HG03571 (cell line): ENCODE measurements around the gene MAP6.

ENCODE experiments used
- ATAC-seq: cut with Tn5 transposase; IDR thresholded peaks from one replicate; pipeline ENCODE4 v1.9.1; 2021; ENCODE audit not compliant: unreplicated experiment

The MAP6 gene

DNA sequence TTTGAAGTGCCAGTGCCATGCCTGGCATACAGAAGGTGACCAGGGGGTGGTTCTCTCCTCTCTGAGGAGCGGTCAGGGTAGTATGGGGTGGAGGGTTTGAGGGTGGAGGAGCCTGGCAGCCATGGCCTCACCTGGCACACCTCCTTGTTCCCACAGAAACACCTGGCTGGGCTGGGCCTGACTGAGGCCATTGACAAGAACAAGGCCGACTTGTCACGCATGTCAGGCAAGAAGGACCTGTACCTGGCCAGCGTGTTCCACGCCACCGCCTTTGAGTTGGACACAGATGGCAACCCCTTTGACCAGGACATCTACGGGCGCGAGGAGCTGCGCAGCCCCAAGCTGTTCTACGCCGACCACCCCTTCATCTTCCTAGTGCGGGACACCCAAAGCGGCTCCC, 97.2 kb downstream of the MAP6 start:
- ATAC-seq: no peak

DNA sequence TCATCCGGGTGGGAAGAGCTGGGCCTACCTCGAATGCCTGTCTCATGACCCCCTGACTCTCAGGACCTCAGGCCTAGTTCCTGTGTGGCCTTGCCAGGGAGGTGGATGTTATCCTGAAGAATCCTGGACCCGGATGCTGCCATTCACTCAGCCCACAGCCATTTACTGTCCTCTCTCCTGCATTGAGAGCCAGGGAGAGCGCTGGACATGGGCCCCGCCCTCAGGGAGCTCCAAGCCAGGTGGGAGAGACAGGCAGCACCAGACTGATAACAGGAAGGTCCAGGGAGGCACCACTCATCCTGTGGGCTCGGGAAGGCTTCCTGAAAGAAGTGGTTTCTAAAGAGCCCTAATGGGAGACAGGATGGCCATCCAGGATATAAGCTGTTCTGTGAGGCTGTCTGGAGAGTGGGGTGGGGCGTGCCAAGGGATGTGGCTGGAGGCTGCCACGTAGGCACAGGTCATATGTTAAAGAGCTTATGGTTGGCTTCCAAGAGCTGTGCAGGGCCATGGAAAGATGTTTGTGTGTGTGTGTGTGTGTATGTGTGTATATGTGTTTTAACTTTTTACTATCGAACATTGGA, 98.2 kb downstream of the MAP6 start:
- ATAC-seq: no peak

DNA sequence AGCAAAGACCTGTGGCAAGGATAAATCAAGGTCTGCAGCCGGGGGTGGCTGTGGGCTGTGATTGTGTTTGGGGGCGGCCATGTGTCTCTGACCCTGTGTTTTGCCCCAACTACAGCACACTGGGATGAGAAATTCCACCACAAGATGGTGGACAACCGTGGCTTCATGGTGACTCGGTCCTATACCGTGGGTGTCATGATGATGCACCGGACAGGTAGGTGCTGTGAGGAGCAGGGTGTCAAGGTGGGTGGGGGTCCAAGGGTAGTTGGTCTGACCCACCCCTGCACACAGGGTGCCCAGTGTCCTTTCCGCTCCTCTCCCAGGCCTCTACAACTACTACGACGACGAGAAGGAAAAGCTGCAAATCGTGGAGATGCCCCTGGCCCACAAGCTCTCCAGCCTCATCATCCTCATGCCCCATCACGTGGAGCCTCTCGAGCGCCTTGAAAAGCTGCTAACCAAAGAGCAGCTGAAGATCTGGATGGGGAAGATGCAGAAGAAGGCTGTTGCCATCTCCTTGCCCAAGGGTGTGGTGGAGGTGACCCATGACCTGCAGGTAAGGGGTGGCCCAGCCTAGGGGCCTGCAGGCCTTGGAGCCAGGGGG, 100.1 kb downstream of the MAP6 start:
- ATAC-seq: no peak

DNA sequence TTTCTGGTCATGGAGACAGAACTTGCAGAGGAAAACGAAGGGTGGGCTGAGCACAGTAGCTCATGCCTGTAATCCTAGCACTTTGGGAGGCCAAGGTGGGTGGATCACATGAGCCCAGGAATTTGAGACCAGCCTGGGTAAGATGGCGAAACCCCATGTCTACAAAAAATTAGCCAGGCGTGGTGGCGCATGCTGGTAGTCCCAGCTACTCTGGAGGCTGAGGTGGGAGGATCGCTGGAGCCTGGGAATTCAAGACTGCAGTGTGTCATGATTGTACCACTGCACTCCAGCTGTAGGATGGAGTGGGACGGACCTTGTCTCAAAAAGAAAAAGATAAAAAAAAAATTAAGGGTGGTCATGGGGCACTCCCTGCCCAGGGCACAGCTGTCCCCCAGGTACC, 100.9 kb downstream of the MAP6 start:
- ATAC-seq: no peak

DNA sequence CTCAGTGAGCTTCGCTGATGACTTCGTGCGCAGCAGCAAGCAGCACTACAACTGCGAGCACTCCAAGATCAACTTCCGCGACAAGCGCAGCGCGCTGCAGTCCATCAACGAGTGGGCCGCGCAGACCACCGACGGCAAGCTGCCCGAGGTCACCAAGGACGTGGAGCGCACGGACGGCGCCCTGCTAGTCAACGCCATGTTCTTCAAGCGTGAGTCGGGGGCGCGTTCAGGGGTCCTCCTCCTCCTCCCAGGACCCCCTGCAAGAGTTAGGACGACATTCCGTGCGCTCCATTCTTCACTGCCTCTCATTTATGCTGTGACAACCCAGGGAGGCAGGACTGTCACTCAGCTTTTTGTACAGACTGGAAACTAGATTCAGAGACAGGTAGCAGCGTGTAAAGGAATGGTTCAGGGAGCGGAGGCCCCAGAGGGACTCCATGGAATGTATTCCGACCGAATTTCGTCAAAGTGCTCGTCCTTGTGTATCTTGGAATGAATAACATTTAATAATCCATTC, 102.0 kb downstream of the MAP6 start:
- ATAC-seq: no peak

DNA sequence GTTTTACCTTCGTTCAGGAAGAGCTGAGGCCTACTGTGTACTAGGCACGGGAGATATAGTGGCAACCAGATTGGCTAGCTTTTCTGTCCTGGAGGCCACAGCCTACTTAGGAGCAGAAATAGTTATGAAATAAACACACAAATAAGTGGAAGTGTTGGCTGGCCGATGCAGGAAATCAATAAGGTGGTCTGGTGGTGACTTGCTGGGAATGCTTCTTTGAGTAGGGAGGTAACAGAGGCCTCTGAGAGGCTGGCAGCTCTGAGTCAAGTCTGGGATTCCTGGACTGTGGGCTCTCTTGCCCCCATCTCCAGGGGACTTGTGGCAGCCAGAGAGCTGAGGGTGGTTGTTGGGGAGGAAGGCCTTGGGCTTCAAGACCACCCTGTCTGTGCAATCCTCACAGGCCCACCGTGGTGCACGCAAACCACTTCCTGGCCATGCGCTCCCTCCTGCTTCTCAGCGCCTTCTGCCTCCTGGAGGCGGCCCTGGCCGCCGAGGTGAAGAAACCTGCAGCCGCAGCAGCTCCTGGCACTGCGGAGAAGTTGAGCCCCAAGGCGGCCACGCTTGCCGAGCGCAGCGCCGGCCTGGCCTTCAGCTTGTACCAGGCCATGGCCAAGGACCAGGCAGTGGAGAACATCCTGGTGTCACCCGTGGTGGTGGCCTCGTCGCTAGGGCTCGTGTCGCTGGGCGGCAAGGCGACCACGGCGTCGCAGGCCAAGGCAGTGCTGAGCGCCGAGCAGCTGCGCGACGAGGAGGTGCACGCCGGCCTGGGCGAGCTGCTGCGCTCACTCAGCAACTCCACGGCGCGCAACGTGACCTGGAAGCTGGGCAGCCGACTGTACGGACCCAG, 102.7 kb downstream of the MAP6 start:
- no peak for ATAC-seq

DNA sequence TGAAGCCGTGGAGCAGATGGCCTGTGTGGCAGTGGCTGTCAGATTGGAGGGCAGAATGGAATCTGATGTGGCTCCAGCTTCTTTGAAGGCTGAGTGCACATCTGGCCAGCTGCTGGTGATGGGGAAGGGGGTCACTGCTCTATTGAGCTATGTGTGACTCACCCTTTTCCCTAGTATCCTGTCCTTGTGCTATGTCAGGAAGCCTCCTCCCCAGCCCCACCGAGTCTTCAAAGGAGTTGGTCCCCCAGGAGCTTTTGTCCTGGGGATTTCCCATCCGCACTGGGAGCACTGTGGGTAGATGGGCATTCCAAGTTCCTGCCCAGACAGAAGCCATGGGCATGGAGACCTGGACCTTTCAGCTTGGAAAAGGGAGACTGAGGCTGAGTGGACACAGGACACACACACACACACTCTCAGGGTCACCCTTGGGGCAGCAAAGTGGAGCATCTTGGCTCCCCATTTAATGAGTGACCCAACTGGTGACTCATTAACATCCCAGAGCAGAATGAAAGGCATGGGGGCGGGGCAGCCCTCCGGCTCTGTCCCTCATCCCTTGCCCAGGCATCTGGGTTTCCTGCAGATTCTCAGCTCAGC, 103.5 kb downstream of the MAP6 start:
- ATAC-seq: no peak

DNA sequence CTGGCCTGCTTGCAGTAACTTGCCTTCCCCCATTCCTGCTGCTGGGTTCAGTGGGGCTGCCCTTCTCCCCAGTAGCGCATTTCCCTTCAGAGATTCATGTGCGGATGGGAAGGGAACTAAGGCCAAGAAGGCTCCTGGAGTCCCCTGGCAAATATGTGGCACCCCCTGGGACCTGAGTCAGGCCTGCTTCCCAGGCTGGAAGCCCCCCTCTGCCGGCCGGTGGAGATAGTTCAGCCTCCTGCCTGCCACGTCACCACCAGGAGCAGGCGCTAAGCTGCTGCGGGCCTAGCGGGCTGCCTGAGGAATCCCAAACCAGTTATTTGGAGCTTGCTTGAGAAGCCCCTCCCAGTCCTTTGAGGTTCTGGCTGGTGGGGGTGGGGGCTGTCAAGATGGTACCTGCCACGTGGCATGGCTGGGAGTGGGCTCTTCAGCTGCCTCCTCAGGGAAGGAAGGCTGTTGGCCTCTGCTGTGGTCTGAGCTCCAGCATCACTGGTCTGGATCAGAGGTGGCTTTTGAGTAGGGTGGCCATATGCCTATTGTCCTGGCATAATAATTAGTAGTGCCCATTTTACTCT, 104.8 kb downstream of the MAP6 start:
- ATAC-seq: no peak

DNA sequence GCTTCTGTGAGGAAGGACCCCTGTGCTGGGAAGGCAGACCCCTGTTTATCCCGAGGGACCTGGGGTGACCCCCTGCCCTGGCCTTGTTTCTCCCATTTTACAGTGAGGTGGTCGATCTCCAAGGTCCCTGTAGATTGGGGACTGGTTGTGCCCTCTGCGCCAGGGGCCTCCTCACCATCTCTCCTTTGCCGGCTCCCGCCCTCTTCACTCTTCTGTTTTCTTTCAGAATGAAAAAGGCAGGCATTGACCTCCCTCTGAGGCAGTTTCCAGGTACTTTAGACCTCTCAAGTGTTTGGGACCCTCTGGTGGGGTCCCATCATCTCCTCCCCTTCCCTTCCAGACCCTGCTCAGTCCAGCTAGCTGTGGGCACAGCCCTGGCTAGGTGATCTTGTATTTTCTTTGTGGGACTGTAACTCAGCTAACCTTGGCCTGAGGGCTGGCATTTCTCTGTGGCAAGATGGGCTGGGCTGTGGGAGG, 105.3 kb downstream of the MAP6 start:
- no peak for ATAC-seq

DNA sequence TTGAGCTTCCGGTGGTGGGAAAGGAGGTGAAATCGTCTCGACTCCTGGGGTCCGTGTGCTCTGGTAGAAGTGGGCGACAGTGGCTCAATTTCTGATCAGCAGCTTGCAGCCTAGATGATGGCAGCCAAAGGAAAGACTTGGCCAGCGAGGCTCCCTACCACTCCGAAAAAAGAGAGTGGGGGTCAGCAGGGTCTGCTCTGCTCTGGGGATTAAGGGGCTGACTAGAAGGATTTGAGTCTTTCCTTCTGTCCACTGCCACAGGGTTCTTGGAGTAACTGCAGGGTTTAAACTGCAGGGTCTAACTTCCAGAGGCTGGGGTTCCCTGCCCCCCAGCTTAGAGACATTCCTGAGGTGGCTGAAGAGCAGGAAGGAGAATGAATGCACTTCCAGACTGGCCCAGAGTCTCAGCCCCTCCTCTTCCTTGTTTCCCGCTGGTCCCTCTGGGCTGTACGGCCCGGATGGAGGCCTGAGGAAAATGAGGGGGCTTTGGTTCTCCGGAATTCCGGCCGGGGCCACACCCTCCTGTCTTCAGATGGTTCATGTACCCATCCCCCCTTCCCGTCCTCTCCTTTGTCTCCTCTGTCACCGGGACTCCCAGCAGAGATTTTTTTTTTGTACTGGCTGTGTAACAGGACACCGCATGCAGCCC, 105.9 kb downstream of the MAP6 start:
- no peak for ATAC-seq

DNA sequence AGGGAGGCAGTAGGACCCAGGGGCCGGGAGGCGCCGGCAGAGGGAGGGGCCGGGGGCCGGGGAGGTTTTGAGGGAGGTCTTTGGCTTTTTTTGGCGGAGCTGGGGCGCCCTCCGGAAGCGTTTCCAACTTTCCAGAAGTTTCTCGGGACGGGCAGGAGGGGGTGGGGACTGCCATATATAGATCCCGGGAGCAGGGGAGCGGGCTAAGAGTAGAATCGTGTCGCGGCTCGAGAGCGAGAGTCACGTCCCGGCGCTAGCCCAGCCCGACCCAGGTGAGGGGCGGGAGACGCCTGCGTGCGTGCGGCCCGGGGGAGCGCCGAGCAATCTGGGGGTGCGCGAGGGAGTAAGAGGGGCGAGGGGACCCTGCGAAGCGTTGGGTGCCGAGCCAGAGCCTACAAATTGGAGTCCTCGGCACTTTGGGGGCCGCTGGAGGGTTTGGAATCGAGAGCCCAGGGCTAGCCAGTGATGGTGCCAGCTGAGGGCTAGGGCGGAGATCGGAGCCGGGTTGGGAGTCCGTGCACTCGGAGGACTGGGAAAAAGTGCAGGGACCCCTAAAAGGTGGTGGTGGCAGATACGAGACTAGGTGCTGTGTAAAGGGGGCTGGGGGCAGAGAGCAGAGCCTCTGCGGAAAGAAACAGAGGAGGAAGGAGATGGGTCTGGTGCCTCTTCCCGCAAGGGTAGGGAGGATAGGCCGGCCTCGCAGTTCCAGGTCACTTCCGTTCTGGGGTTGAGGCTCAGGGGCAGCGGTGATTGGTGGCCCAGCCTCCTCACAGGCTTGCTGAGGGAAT, 106.6 kb downstream of the MAP6 start, which contains the start of gene SERPINH1:
Gene SERPINH1, plus strand, starts transcription at position 206 of the 788 bp plus-strand sequence. CDS start 4,097 bp downstream, outside the sequence.
- peak; percentile 76 for ATAC-seq

DNA sequence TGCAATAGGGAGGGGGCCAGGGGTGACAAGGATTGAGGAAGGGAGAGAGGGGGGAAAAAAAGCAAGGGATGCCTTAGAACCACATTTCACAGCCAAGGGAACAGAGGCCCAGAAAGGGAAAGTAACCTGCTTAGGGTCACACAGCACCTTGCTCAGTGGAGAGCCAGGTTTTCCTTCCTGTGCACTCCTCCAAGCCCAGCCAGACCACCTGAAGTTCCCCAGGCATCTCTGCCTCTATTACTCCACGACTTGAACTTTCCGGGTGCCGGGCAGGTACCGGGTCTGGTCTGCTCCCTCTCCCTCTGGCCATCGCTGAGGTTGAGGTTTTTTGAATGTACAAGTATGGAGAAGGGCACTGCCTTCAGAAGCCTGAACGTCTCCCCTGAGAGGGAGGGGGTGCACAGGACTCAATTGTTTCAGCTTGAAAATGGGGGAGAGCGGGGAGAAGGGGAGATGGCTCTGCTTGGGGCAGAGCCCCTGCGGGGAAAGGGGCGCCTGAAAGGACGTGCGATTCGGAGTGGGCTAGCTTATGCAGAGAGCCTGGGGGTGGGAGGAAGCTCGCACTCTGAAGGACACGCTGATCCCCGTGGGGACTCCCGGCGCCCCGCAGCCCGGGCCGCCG, 107.3 kb downstream of the MAP6 start:
- no peak for ATAC-seq

DNA sequence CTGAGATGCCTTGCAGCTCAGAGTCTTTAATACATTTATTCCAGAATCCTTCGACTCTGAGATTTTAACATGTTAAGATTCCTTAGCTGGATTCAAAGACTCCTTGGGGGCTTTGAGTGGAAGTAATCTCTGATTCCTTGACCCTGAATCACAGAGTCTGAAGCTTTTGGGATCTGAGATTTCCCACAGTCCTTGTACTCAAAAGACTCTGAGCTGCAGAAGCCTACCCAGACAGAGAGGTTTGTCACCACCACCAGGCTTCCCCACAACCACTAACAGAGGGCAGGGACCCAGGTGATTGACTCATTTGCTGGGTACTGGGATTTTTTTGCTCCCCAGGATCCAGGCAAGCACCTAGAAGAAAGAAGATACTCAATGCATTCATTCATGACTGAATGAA, 108.2 kb downstream of the MAP6 start:
- ATAC-seq: no peak

DNA sequence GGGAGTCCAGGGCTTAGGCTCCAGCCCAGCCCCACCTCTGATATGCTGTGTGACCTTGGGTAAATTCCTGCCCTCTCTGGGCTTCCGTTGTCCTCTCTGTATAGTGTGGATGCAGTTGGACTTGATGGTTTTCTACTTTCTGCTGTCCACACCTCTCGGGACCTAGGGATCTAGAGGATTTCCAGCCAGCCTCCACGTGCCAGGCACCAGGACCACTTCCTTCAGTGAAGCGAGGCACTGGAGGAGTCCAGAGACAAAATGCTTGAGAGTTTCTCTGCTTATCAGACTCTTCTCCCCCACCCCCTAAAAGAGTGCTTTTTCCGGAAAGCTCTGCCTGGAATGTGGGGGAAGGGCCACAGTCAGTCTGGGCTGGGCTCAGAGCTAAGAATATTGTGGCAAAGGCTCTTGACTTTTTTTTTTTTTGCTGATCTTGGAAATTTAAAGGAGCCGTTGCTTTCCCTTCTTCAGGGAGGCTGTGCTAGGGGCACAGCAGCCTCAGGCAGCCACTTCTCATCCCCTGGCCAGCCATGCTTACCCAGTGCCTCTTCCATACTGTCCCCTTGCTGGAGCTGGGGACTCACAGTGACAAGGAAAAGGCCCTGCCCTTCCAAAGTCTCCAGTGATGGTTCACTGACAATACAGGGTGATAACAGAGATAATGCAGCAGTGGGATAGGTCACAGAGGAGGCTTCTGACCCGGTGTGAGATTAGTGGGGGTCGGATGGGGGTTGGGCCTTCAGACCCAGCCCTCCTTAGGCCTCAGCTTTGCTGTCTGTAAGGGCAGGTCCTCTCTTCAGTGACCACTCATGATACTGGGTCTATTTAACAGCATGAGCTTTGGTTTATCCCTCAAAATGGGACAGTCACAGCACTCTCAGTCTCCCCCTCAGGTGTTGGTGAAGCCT, 109.6 kb downstream of the MAP6 start:
- no peak for ATAC-seq

DNA sequence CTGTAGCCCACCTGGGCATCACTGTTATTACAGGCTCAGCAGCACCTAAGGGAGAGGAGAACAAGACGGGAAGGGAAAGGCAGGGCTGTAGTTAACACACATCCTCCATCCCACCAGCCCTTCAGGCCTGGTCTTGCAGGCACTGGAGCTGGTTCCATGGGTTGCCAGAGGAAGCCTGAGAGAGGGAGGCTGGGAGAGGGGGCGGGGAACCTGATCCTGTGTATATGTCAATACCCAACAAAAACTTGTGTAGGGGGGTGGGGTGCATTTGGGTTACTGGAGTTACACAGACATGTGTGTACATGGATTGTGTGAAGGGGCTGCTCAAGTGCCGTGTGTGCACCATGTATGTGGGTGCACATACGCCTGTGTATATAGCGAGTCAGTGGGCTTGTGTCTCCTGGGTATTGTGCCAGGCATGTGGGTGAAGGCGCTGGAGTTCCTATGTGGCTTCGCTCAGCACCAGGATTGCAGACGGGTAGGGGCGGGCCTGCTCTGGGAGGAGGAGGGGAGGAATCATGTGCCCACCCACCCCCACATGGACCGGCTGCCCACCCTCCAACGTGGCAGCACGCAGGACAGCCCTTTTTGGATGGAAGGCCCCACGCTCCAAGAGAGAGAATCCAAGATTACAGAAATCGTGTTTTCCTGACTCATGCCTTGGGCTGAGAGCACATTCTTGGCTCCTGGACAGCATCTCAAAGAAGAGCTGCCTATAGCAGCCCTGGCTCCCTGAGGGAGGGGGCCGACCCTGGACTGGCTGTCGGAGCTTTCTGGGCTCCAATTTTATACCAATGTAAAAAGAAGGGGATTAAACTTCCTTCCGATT, 111.0 kb downstream of the MAP6 start:
- ATAC-seq: no peak

DNA sequence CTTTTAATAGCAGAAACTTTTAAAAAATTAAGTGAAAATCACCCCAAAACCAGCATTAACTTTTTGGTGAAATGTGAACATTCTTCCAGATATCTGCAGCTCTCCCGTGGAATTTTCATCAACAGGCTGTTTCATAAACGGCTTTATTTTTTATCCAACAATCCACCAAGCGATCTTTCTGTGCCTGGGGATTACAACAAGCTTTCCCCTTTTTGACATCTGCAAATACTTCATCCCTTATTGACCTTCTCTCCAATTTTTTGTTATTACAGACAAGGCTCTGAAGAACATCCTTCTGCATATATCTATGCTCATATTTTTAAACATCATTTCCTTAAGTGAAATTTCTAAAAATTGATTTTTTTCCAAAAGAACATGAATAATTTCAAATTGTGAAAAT, 112.6 kb downstream of the MAP6 start:
- ATAC-seq: no peak

DNA sequence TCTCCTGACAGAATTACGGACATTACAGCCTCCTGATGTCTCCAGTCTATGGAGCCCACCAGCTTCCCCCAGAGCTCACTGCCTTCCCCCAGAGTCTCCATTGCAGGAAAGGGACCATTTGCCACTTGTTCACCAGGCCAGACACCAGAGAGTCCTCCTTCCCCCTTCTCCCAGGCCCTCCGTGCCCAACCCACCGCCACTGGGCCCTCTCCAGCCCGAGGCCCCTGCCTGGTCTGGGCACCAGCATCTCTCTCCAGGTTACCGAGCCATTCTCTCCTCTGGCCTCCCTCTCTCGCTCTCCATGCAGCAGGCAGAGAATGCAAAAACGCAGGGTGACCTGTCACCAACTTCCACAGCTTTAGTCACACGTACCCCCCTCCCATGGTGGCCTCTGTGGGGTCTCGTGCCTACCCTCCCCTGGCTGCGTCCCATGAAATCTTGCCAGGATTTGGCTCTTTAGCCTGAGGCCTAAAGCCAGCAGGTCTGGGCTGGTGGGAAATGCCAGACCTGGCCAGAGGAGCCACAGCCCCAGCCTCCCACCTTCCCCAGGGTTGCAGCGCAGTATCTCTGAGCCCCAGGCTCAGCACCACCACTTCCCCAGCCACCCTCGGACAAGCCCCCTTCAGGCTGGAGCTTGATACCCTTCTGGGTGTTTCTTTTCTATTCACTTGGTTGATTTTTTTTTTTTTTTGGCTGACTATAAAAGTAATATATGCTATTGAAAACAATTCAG, 113.6 kb downstream of the MAP6 start:
- ATAC-seq: no peak
